Naive thymus-derived CD4-positive, alpha-beta T cell (primary cell): ENCODE data around the gene PRKN. TPM values are rescaled to one million over a fixed set of nuclear protein-coding genes. Genes with fewer than 3 reads are reported as not detected.
A peak's percentile ranks its signal among the peaks of the same experiment; 100 is the strongest.

Source experiments
- ATAC-seq: fragments of 150-1000 bp; cut with Tn5 transposase; 2 replicates; pipeline ENCODE4 v1.10.0; 2021; ENCODE audit warnings: mild to moderate bottlenecking, moderate library complexity
- CTCF ChIA-PET: fragments of 350-600 bp; sonication (Branson Sonifier 250); formaldehyde crosslinking; loops from one replicate; lab custom pipeline; 2021; ENCODE audit warnings: antibody characterized with exemption; lab: Charles Lee
- POLR2A ChIA-PET: fragments of 350-600 bp; sonication (Branson Sonifier 250); formaldehyde crosslinking; loops from one replicate; lab custom pipeline; 2021; ENCODE audit warnings: antibody characterized with exemption, inconsistent platforms; lab: Charles Lee
- DNase-seq, 9 donors: peaks; one replicate each; pipeline versions ENCODE4 v3.0.0 to v3.0.0-alpha.2; 2020 to 2022; ENCODE audit warnings: mixed read lengths in 1 of 9
- H3K27ac ChIP-seq: one replicate; pipeline ENCODE4 v1.7.0; 2013; ENCODE audit warnings: mild to moderate bottlenecking, low read depth, low read length, moderate library complexity
- H3K27me3 ChIP-seq, 2 donors: one replicate each; pipeline ENCODE4 v1.7.0; 2013; ENCODE audit warnings: low read length in 2 of 2, mild to moderate bottlenecking in 2 of 2, moderate library complexity in 2 of 2; ENCODE audit not compliant: control insufficient read depth in 2 of 2, insufficient read depth in 2 of 2
- H3K36me3 ChIP-seq, 3 experiments: 1 replicate in 2 of 3; 2 replicates in 1 of 3; pipeline ENCODE4 v1.7.0; 2013; ENCODE audit warnings: low read length in 3 of 3, mild to moderate bottlenecking in 3 of 3, moderate library complexity in 1 of 3; ENCODE audit not compliant: insufficient read depth in 3 of 3, control insufficient read depth in 2 of 3
- H3K4me1 ChIP-seq, 2 donors: one replicate each; pipeline ENCODE4 v1.7.0; 2013; ENCODE audit warnings: low read length in 2 of 2, mild to moderate bottlenecking in 2 of 2, moderate library complexity in 1 of 2; ENCODE audit not compliant: control insufficient read depth in 2 of 2, insufficient read depth in 2 of 2
- H3K4me3 ChIP-seq: 2 replicates; pipeline ENCODE4 v1.7.0; 2013; ENCODE audit warnings: mild to moderate bottlenecking, low read length
- H3K9me3 ChIP-seq, 3 experiments: 1 replicate in 2 of 3; 2 replicates in 1 of 3; pipeline ENCODE4 v1.7.0; 2013; ENCODE audit warnings: low read length in 3 of 3; ENCODE audit not compliant: control insufficient read depth in 2 of 3
- H3K27ac Mint-ChIP-seq, 9 donors: one replicate each; pipeline ENCODE4 v1.8.0; 2020 to 2022; ENCODE audit warnings: mixed read lengths in 9 of 9, mild to moderate bottlenecking in 8 of 9, moderate library complexity in 5 of 9, inconsistent platforms in 2 of 9
- H3K27me3 Mint-ChIP-seq, 5 donors: one replicate each; pipeline ENCODE4 v1.8.0; 2021 to 2022; ENCODE audit warnings: mixed read lengths in 5 of 5, mild to moderate bottlenecking in 1 of 5
- H3K36me3 Mint-ChIP-seq, 5 donors: one replicate each; pipeline ENCODE4 v1.8.0; 2020 to 2022; ENCODE audit warnings: mixed read lengths in 5 of 5, mild to moderate bottlenecking in 3 of 5, inconsistent platforms in 1 of 5
- H3K4me1 Mint-ChIP-seq, 7 donors: one replicate each; pipeline ENCODE4 v1.8.0; 2020 to 2022; ENCODE audit warnings: mixed read lengths in 7 of 7, mild to moderate bottlenecking in 3 of 7, inconsistent platforms in 1 of 7
- H3K4me3 Mint-ChIP-seq, 10 donors: one replicate each; pipeline ENCODE4 v1.8.0; 2020 to 2022; ENCODE audit warnings: mild to moderate bottlenecking in 10 of 10, mixed read lengths in 10 of 10, moderate library complexity in 6 of 10, inconsistent platforms in 2 of 10
- H3K9me3 Mint-ChIP-seq, 11 donors: one replicate each; pipeline ENCODE4 v1.8.0; 2020 to 2022; ENCODE audit warnings: mixed read lengths in 11 of 11, mild to moderate bottlenecking in 4 of 11, inconsistent platforms in 1 of 11, moderate library complexity in 1 of 11
- intact Hi-C, 2 donors: fragments of 100-400 bp; cut with micrococcal nuclease; formaldehyde crosslinking; loops; one replicate each; pipeline ENCODE4 v1.15.1; 2023
- polyA plus RNA-seq, 2 donors: library from polyadenylated mRNA; unstranded; fragments of 300-500 nt; fragmentation: Illumina TruSeq; gene quantifications; one replicate each; pipeline ENCODE4 v1.2.3, GENCODE V29; 2021
- total RNA-seq, 6 experiments: library from RNA in 5 of 6; stranded (reverse) in 5 of 6; gene quantifications; 1 replicate in 5 of 6; 2 replicates in 1 of 6; pipeline ENCODE4 v1.2.3 and lab custom pipeline; 2021 to 2026

Gene PRKN
- total and polyA plus RNA-seq, 7 experiments from 2014 or later: 0.44 to 10.3 (median 8.1) TPM

DNA sequence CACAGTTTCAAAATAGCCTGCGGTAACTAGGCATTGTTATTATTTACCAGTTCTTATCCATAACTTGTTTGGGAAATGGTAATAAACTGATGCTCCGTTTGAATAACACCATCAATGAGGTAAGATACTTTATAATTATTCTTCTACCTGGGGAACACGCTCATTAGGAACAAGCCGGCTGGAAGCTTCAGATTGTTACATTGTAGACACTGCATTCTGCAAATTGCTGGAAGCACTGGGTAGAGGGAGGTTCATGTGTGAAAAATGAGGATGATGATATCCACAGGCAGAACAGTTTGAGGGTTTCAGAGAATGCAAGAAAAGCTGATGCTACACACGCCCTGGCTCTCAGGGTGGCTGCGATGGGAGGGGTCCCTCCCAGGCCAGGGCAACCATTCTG is 893.1 kb downstream of the PRKN start:
- Mint-ChIP-seq H3K9me3 (peaks cover 0 to 2% (median 0%) of the 10 kb centered on the region in 11 donors), H3K27me3 (no peaks in the 10 kb centered on the region), H3K4me1 (peaks cover 0 to 3% (median 0%) of the 10 kb centered on the region in 7 donors), H3K36me3 (peaks cover 0 to 7% (median 0%) of the 10 kb centered on the region in 5 donors), H3K4me3 (no peak overlapping the region), H3K27ac (no peak overlapping the region)
- intact Hi-C loops: no loop called here
- Histone ChIP-seq H3K27ac (no peak overlapping the region), H3K4me1 (no peaks in the 10 kb centered on the region), H3K36me3 (no peaks in the 10 kb centered on the region), H3K9me3 (no peaks in the 10 kb centered on the region), H3K4me3 (no peak overlapping the region), H3K27me3 (no peaks in the 10 kb centered on the region)
- POLR2A ChIA-PET: no interaction called here
- CTCF ChIA-PET: no interaction called here
- DNase-seq (no peak), ATAC-seq (no peak)

DNA sequence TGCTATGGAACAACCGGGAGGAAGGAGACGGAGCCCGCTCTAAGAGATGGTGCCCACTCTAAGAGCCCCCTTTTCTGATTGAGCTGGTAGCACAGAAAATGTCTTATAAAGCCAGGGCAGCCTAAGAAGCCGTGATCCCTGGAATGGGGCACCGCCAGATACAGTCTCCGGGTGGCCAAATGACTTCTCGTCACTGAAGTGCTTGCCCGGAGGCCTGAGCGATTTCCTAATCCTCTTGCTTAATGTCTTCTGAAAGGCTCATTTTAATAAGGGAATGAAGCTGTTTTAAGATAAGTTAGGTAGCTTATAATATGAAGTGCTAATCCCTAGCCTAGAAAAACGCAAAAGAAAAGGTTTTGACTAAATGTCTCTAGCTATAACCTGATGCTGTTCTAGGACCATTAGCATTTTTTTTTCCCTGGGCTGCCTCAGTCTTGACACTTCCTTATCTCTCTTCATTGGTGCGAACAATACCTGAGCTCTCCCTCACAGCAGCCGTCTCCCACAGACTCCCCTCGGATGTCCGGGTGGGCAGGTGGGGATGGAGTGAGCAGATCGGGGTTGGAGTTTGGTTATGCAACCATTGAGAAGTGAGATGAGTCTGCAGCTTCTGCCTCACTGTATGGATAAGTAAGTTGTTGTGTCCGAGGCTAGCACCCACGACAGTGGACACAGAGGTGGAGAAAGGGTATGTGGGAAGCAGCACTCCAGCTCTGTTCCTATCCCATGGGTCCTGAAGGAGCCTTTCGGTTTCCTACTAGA is 894.3 kb downstream of the PRKN start:
- intact Hi-C loops: no loop called here
- peaks cover 0 to 13% (median 0%) of the 10 kb centered on the region in 7 donors for H3K4me1 Mint-ChIP-seq
- Histone ChIP-seq H3K9me3 (no peaks in the 10 kb centered on the region), H3K4me3 (no peak overlapping the region), H3K27ac (no peak overlapping the region), H3K27me3 (no peaks in the 10 kb centered on the region), H3K36me3 (no peaks in the 10 kb centered on the region), H3K4me1 (no peaks in the 10 kb centered on the region)
- peaks cover 0 to 7% (median 0%) of the 10 kb centered on the region in 5 donors for H3K36me3 Mint-ChIP-seq
- H3K27ac Mint-ChIP-seq: no peak overlapping the region
- DNase-seq: no peak
- peaks cover 0 to 2% (median 0%) of the 10 kb centered on the region in 11 donors for H3K9me3 Mint-ChIP-seq
- no peaks in the 10 kb centered on the region for H3K27me3 Mint-ChIP-seq
- no peak for ATAC-seq
- ChIA-PET CTCF (no interaction called here), POLR2A (no interaction called here)
- no peak overlapping the region for H3K4me3 Mint-ChIP-seq

DNA sequence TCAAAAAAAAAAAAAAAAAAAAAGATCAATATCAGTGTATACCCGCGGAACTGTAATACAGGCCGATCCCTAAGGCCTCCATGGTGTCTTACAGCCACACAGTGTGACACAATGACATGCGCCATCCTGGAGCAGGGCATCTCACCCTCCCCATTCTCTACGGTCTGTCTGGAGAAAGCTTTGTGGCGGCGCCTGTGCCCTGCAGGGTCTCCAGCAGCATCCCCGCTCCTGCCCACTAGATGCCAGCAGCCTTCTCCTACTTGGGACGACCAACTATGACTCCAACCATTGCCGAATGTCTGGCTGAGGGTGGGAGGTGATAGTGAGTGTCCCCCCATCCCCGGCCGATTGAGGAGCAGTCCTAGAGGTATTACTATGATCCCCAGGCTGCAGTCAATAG is 894.9 kb downstream of the PRKN start:
- H3K4me1 Mint-ChIP-seq: peaks cover 0 to 13% (median 0%) of the 10 kb centered on the region in 7 donors

DNA sequence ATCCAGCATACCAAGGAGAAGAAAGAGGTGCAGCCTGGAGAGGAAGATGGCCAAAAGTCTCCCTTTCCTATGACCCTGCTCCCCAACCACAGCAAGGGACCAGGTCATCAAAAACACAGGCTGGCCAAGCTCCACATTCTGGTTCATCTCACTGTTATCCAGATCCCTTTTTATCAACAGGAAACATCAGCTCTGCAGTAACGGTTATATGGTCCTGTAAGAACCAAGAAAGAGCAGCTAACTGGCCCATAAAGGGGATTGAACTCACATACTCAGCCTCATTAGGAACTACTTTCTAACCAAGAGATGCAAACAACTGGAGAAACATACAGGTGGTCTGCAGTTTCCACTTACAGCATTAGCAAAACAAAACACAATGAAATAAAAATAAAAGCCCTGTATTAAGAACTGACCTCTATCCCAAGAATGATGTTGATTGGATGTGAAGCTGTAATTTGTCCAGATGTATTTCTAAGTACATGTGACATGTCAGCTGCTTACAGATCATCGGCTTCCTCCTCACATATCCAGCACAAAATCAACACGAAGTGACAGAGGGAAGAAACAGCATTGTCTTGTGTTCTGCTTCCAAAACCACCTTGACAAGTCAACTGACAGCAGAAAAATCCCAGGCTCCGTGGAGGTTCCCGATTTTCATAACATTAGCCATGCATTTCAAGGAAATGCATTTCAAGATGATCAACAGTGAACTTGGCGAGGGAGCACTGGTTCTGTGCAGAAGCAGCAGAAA is 896.5 kb downstream of the PRKN start:
- no peak for DNase-seq
- Histone ChIP-seq H3K27ac (no peak overlapping the region), H3K4me1 (no peaks in the 10 kb centered on the region), H3K4me3 (no peak overlapping the region), H3K27me3 (no peaks in the 10 kb centered on the region), H3K9me3 (no peaks in the 10 kb centered on the region), H3K36me3 (no peaks in the 10 kb centered on the region)
- ChIA-PET POLR2A (no interaction called here), CTCF (no interaction called here)
- peaks cover 0 to 2% (median 0%) of the 10 kb centered on the region in 11 donors for H3K9me3 Mint-ChIP-seq
- no peak overlapping the region for H3K27ac Mint-ChIP-seq
- H3K4me1 Mint-ChIP-seq: peaks cover 0 to 13% (median 0%) of the 10 kb centered on the region in 7 donors
- H3K36me3 Mint-ChIP-seq: peaks cover 0 to 7% (median 0%) of the 10 kb centered on the region in 5 donors
- H3K27me3 Mint-ChIP-seq: no peaks in the 10 kb centered on the region
- H3K4me3 Mint-ChIP-seq: no peak overlapping the region
- intact Hi-C loops: no loop called here
- ATAC-seq: no peak

More for the DNA sequence above, 894.9 kb downstream of the PRKN start:
- ChIA-PET CTCF (no interaction called here), POLR2A (no interaction called here)
- no peak for DNase-seq
- Histone ChIP-seq H3K4me1 (no peaks in the 10 kb centered on the region), H3K36me3 (no peaks in the 10 kb centered on the region), H3K9me3 (no peaks in the 10 kb centered on the region), H3K4me3 (no peak overlapping the region), H3K27ac (no peak overlapping the region), H3K27me3 (no peaks in the 10 kb centered on the region)
- Mint-ChIP-seq H3K27me3 (no peaks in the 10 kb centered on the region), H3K9me3 (peaks cover 0 to 2% (median 0%) of the 10 kb centered on the region in 11 donors), H3K36me3 (peaks cover 0 to 7% (median 0%) of the 10 kb centered on the region in 5 donors), H3K27ac (no peak overlapping the region), H3K4me3 (no peak overlapping the region)
- no peak for ATAC-seq
- intact Hi-C loops: no loop called here

DNA sequence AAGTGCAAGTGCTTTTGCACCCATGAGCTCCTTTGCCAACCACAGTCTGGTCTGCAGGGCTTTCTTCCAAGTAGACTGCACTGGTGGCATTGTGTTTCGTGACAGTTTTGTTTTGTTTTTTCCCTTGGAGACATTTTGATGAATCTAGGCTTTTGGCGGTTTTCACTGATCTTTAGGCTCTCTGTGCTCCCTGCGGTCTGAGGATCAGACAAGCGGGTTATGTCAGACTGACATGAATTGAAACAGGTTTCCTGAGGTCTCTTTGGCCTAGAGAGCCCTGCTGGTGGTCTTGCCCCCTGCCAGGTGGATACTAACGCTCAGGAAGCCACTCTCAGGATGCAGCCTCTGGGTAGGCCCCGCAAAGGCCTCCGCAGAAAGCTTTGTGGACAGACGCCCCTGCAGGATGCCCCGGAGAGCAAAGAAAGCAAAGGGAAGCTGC is 898.3 kb downstream of the PRKN start:
- Mint-ChIP-seq H3K4me1 (peaks cover 0 to 13% (median 0%) of the 10 kb centered on the region in 7 donors), H3K27ac (no peak overlapping the region), H3K9me3 (peaks cover 0 to 2% (median 0%) of the 10 kb centered on the region in 11 donors), H3K36me3 (peaks cover 0 to 7% (median 0%) of the 10 kb centered on the region in 5 donors), H3K4me3 (no peak overlapping the region), H3K27me3 (no peaks in the 10 kb centered on the region)
- intact Hi-C loops: no loop called here
- CTCF ChIA-PET: no interaction called here
- no peaks in the 10 kb centered on the region for H3K9me3 ChIP-seq
- DNase-seq: no peak
- no peaks in the 10 kb centered on the region for H3K36me3 ChIP-seq
- no peak overlapping the region for H3K4me3 ChIP-seq
- POLR2A ChIA-PET: no interaction called here
- no peak for ATAC-seq
- no peaks in the 10 kb centered on the region for H3K27me3 ChIP-seq
- H3K27ac ChIP-seq: no peak overlapping the region
- no peaks in the 10 kb centered on the region for H3K4me1 ChIP-seq

DNA sequence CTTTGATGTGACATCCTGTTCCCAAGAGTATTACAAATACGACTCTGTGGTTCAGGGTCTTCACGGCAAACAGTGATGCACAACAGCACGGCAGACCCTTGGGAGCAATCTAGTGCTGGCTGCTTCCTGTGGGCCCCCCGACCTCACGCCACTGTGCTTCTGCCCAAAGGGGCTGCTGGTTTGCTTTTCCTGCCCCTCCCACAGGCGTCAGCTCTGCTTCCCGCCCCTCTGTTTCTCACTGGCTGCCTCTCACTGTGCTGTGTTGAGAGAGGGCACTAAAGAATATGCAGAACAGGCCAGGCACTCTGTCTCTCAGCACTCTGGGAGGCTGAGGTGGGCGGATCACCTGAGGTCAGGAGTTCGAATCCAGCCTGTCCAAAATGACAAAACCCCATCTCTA is 899.2 kb downstream of the PRKN start:
- Mint-ChIP-seq H3K9me3 (peaks cover 0 to 2% (median 0%) of the 10 kb centered on the region in 11 donors), H3K36me3 (peaks cover 0 to 7% (median 0%) of the 10 kb centered on the region in 5 donors), H3K4me1 (peaks cover 0 to 13% (median 0%) of the 10 kb centered on the region in 7 donors), H3K4me3 (no peak overlapping the region), H3K27me3 (no peaks in the 10 kb centered on the region), H3K27ac (peak overlapping the region in 1 of 9 donors; percentile 36)
- intact Hi-C loops: no loop called here
- Histone ChIP-seq H3K27ac (no peak overlapping the region), H3K4me1 (no peaks in the 10 kb centered on the region), H3K36me3 (no peaks in the 10 kb centered on the region), H3K9me3 (no peaks in the 10 kb centered on the region), H3K27me3 (no peaks in the 10 kb centered on the region), H3K4me3 (no peak overlapping the region)
- no peak for ATAC-seq
- POLR2A ChIA-PET: no interaction called here
- CTCF ChIA-PET: no interaction called here
- no peak for DNase-seq
